Ascending aorta (tissue), 2 donors: ENCODE results near the gene PTGR3. TPM values are rescaled to one million over a fixed set of nuclear protein-coding genes. Genes with fewer than 3 reads are reported as not detected.

Source experiments
- DNase-seq, 2 donors: peaks; one replicate each; pipeline ENCODE4 v3.0.0-alpha.2; 2019; ENCODE audit warnings: low spot score in 2 of 2
- H3K27ac ChIP-seq, 2 donors: fragments of 200-600 bp; sonication (generic); one replicate each; pipeline ENCODE4 v1.5.1; 2016 to 2017; ENCODE audit warnings: mild to moderate bottlenecking in 1 of 2
- H3K27me3 ChIP-seq: fragments of 200-600 bp; sonication (generic); one replicate; pipeline ENCODE4 v1.5.1; 2017
- H3K36me3 ChIP-seq, 2 donors: fragments of 200-600 bp; sonication (generic); one replicate each; pipeline ENCODE4 v1.5.1; 2016
- H3K4me1 ChIP-seq, 2 donors: fragments of 200-600 bp; sonication (generic); one replicate each; pipeline ENCODE4 v1.5.1; 2016 to 2017; ENCODE audit warnings: mild to moderate bottlenecking in 1 of 2
- H3K4me3 ChIP-seq, 2 donors: fragments of 200-600 bp; sonication (generic); one replicate each; pipeline ENCODE4 v1.5.1; 2016 to 2017; ENCODE audit warnings: mild to moderate bottlenecking in 1 of 2
- H3K9me3 ChIP-seq, 2 donors: fragments of 200-600 bp; sonication (generic); one replicate each; pipeline ENCODE4 v1.5.1; 2016
- intact Hi-C: fragments of 100-400 bp; cut with DNase I; formaldehyde crosslinking; loops from one replicate; pipeline ENCODE4 v1.15.1; 2023
- total RNA-seq: library from RNA; depleted of rRNA; stranded (reverse); fragments of >200 nt; gene quantifications from one replicate; pipeline ENCODE4 v1.1.0, GENCODE V29; 2016
- TF ChIP-seq, protein P1 (sequence below), 3 experiments: fragments of 200-600 bp in 2 of 3; fragments of 450-650 bp in 1 of 3; sonication (generic) in 2 of 3; IDR thresholded peaks; one replicate each; pipeline ENCODE4 v1.5.1; 2016 to 2019; ENCODE audit warnings: antibody characterized with exemption in 3 of 3, mild to moderate bottlenecking in 1 of 3, moderate library complexity in 1 of 3

PTGR3 gene
- total RNA-seq, 1 donor from 2014 or later: 10.1 TPM

DNA sequence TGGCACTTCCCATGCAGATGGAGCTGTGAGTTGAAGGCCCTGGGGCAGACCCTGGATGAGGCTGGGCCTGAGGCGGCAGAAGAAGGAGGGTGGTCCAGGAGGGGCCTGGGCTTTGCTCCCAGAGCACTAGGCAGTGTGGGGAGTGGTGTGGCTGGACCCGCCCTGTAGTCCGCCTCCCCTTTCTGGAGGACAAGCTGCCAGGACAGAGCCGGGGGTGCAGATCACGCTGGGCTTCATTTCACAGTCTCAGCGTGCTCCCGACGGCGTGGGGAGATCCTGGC, 49.8 kb downstream of the PTGR3 start:
- H3K36me3 ChIP-seq: no peaks in the 10 kb centered on the region
- H3K27me3 ChIP-seq: no peaks in the 10 kb centered on the region
- DNase-seq: no peak
- no peaks in the 10 kb centered on the region for H3K4me1 ChIP-seq
- no peaks in the 10 kb centered on the region for H3K9me3 ChIP-seq
- intact Hi-C loops: no loop called here
- no peak overlapping the region for H3K27ac ChIP-seq
- TF ChIP-seq, protein P1, sequence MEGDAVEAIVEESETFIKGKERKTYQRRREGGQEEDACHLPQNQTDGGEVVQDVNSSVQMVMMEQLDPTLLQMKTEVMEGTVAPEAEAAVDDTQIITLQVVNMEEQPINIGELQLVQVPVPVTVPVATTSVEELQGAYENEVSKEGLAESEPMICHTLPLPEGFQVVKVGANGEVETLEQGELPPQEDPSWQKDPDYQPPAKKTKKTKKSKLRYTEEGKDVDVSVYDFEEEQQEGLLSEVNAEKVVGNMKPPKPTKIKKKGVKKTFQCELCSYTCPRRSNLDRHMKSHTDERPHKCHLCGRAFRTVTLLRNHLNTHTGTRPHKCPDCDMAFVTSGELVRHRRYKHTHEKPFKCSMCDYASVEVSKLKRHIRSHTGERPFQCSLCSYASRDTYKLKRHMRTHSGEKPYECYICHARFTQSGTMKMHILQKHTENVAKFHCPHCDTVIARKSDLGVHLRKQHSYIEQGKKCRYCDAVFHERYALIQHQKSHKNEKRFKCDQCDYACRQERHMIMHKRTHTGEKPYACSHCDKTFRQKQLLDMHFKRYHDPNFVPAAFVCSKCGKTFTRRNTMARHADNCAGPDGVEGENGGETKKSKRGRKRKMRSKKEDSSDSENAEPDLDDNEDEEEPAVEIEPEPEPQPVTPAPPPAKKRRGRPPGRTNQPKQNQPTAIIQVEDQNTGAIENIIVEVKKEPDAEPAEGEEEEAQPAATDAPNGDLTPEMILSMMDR (IDR thresholded peaks at IDR 0.05): no peak
- H3K4me3 ChIP-seq: no peak overlapping the region

Other genes starting within 250 kb of the PTGR3 start
- gene TSHZ1, start 1.7 kb upstream of the PTGR3 start, total RNA-seq: 13.3 TPM
- not detected for gene SMIM21, start 218.6 kb upstream of the PTGR3 start, total RNA-seq